Suprapubic skin (tissue), 3 donors: ENCODE measurements around the gene KRT15.

Experiments used
- CTCF ChIP-seq, 2 donors: fragments of 200-600 bp in 1 of 2; fragments of 450-650 bp in 1 of 2; sonication (generic) in 1 of 2; IDR thresholded peaks; one replicate each; pipeline ENCODE4 v1.5.1; 2016 to 2019; ENCODE audit warnings: antibody characterized with exemption in 2 of 2, mild to moderate bottlenecking in 1 of 2, moderate library complexity in 1 of 2
- POLR2A ChIP-seq, 2 donors: fragments of 450-650 bp; IDR thresholded peaks; one replicate each; pipeline ENCODE4 v1.6.1; 2017; ENCODE audit warnings: antibody characterized with exemption in 2 of 2, mild to moderate bottlenecking in 2 of 2, moderate library complexity in 2 of 2

- TF ChIP-seq CTCF (IDR thresholded peaks at IDR 0.05), result no peak
- TF ChIP-seq POLR2A (IDR thresholded peaks at IDR 0.05), result no peak
These were observed 26.3 kb downstream of the KRT15 start for GRCh38 chr17:41492351-41492750.
